ENCODE results near the gene SMURF2.
"Not testable (repeated sequence)": the region's sequence is repeated elsewhere in the genome, so short reads cannot be mapped to it uniquely, and the experiment has no call there.

SMURF2 gene

GRCh38 chr17:64664299-64664981 lies 2.3 kb upstream of the SMURF2 start:
- not testable (repeated sequence) for DNase-seq

GRCh38 chr17:64663836-64664235 lies 1.7 kb upstream of the SMURF2 start:
- not testable (repeated sequence) for DNase-seq

- no peak for DNase-seq
Measured at GRCh38 chr17:64662774-64663367, 764 bp upstream of the SMURF2 start.

GRCh38 chr17:64661726-64661975 lies 456 bp downstream of the SMURF2 start:
- no peak for DNase-seq

- DNase-seq = not testable (repeated sequence)
Measured at GRCh38 chr17:64660978-64661725, 955 bp downstream of the SMURF2 start.

- DNase-seq = not testable (repeated sequence)
Measured at GRCh38 chr17:64660195-64660977, 1.7 kb downstream of the SMURF2 start.

- DNase-seq = no peak
Measured at GRCh38 chr17:64658931-64659330, 3.2 kb downstream of the SMURF2 start.

- DNase-seq = no peak
Measured at GRCh38 chr17:64657610-64658125, 4.4 kb downstream of the SMURF2 start.

GRCh38 chr17:64655704-64656103 lies 6.4 kb downstream of the SMURF2 start:
- DNase-seq = no peak

- DNase-seq = no peak
Measured at GRCh38 chr17:64653985-64654355, 8.1 kb downstream of the SMURF2 start.

GRCh38 chr17:64653325-64653984 lies 8.7 kb downstream of the SMURF2 start:
- DNase-seq = no peak

- no peak for DNase-seq
Measured at GRCh38 chr17:64651889-64652288, 10.2 kb downstream of the SMURF2 start.

GRCh38 chr17:64648234-64648633 lies 13.9 kb downstream of the SMURF2 start:
- no peak for DNase-seq

GRCh38 chr17:64647817-64648216 lies 14.3 kb downstream of the SMURF2 start:
- DNase-seq = no peak

- DNase-seq = no peak
Measured at GRCh38 chr17:64639516-64639915, 22.6 kb downstream of the SMURF2 start.

GRCh38 chr17:64638552-64639203 lies 23.4 kb downstream of the SMURF2 start:
- DNase-seq = no peak

GRCh38 chr17:64635647-64636305 lies 26.3 kb downstream of the SMURF2 start:
- no peak for DNase-seq

- DNase-seq = no peak
Measured at GRCh38 chr17:64634218-64634617, 27.9 kb downstream of the SMURF2 start.

GRCh38 chr17:64632606-64633005 lies 29.5 kb downstream of the SMURF2 start:
- no peak for DNase-seq

GRCh38 chr17:64632194-64632593 lies 29.9 kb downstream of the SMURF2 start:
- no peak for DNase-seq
